ENCODE measurements around the gene EFNB2.

The EFNB2 gene

DNA sequence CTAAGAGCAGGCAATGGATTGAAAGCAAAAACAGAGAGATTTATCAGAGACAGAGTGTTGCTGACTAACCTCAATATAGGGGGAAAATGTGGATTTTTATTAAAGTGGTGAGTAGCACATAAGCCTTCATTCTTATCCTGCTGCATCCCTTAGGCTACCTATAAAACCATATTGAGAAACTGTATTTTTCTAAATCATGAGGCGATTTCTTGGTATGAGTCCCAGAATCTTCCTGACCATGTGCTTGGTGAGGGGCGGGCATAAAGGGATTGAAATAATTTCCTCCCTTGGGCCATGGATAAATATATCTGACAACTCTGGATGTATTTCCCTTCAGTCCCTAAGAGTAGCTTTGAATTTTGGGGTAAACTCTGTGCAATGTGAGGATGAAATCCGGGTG is 72.8 kb downstream of the EFNB2 start:
- TF ChIP-seq POLR2AphosphoS5 (IDR thresholded peaks at IDR 0.05; ENCODE audit: low read depth, low read length): no peak
- TF ChIP-seq FOXP2 (optimal IDR thresholded peaks at IDR 0.05; ENCODE audit: borderline replicate concordance, extremely low read depth, extremely low read length, insufficient read depth): no peak
- no peak for TF ChIP-seq TAF1 (IDR thresholded peaks at IDR 0.05; ENCODE audit: borderline replicate concordance, insufficient read depth, low read length)
- TF ChIP-seq, protein P1, sequence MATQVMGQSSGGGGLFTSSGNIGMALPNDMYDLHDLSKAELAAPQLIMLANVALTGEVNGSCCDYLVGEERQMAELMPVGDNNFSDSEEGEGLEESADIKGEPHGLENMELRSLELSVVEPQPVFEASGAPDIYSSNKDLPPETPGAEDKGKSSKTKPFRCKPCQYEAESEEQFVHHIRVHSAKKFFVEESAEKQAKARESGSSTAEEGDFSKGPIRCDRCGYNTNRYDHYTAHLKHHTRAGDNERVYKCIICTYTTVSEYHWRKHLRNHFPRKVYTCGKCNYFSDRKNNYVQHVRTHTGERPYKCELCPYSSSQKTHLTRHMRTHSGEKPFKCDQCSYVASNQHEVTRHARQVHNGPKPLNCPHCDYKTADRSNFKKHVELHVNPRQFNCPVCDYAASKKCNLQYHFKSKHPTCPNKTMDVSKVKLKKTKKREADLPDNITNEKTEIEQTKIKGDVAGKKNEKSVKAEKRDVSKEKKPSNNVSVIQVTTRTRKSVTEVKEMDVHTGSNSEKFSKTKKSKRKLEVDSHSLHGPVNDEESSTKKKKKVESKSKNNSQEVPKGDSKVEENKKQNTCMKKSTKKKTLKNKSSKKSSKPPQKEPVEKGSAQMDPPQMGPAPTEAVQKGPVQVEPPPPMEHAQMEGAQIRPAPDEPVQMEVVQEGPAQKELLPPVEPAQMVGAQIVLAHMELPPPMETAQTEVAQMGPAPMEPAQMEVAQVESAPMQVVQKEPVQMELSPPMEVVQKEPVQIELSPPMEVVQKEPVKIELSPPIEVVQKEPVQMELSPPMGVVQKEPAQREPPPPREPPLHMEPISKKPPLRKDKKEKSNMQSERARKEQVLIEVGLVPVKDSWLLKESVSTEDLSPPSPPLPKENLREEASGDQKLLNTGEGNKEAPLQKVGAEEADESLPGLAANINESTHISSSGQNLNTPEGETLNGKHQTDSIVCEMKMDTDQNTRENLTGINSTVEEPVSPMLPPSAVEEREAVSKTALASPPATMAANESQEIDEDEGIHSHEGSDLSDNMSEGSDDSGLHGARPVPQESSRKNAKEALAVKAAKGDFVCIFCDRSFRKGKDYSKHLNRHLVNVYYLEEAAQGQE (IDR thresholded peaks at IDR 0.05; ENCODE audit: insufficient read depth in 1 of 2, low read depth in 2 of 2, low read length in 2 of 2): no peak
- TF ChIP-seq SIN3A (IDR thresholded peaks at IDR 0.05; ENCODE audit: borderline replicate concordance, insufficient read depth, low read length): no peak

DNA sequence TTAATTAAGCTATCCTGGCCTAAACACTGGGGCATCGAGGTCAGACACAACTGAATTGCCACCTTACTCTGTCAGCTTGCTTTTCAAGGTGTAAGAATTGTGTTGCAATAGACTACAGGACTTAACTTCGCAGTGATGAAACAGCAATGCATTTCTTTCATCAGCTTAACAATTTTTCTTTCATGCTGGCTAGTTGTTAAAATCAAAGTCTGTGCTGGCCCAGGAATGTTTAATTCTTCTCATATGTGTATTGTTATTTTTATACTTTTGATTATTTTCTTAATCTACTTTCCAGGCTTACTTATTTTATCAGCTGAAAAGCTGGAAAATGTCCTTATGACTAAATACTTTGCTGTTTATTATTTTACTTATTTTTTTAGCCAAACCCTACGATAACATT is 79.7 kb downstream of the EFNB2 start:
- TF ChIP-seq, protein P1 (IDR thresholded peaks at IDR 0.05; ENCODE audit: insufficient read depth in 1 of 2, low read depth in 2 of 2, low read length in 2 of 2): no peak
- no peak for TF ChIP-seq POLR2AphosphoS5 (IDR thresholded peaks at IDR 0.05; ENCODE audit: low read depth, low read length)
- TF ChIP-seq SIN3A (IDR thresholded peaks at IDR 0.05; ENCODE audit: borderline replicate concordance, insufficient read depth, low read length): no peak
- no peak for TF ChIP-seq TAF1 (IDR thresholded peaks at IDR 0.05; ENCODE audit: borderline replicate concordance, insufficient read depth, low read length)
- no peak for TF ChIP-seq FOXP2 (optimal IDR thresholded peaks at IDR 0.05; ENCODE audit: borderline replicate concordance, extremely low read depth, extremely low read length, insufficient read depth)

DNA sequence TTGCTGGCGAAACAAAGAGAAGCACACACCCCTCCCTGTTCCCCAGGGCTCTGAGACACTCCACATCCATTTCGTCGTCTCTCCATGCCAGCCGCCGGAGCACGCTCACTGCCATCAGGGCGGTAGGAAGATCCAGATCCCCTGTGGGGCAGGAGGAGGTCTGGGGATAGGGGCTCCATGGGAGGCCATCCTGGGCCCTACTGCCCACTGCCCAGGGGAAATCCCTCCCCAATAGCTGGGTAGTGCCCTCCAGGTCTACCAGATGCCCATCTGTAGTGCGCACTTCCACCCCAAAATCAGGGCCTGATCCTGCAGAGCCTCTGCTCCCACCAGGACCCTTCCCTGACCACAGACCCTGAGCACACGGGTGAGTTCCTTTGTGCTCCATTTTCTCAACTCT is 80.3 kb downstream of the EFNB2 start:
- TF ChIP-seq POLR2AphosphoS5 (IDR thresholded peaks at IDR 0.05; ENCODE audit: low read depth, low read length): no peak
- TF ChIP-seq TAF1 (IDR thresholded peaks at IDR 0.05; ENCODE audit: borderline replicate concordance, insufficient read depth, low read length): no peak
- TF ChIP-seq SIN3A (IDR thresholded peaks at IDR 0.05; ENCODE audit: borderline replicate concordance, insufficient read depth, low read length): no peak
- TF ChIP-seq, protein P1 (IDR thresholded peaks at IDR 0.05; ENCODE audit: insufficient read depth in 1 of 2, low read depth in 2 of 2, low read length in 2 of 2): no peak
- TF ChIP-seq FOXP2 (optimal IDR thresholded peaks at IDR 0.05; ENCODE audit: borderline replicate concordance, extremely low read depth, extremely low read length, insufficient read depth): no peak

DNA sequence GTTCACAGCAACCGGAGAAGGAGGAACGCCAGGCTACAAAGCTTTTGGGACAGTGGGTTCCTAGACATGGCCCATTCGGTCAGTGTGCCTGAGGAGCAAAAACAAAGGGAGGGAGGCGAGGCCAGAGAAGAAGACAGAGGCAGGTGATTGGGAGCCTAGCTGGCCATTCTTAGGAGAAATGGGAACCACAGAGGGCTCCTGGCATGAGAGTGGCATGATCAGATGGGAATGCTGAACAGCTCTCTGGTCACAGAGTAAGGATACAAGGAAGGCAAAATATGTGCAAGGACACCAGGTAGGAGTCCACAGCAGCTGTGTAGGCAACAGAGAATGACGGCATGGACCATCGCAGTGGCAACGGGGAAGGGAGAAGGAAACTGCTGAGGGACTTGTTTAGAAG is 82.4 kb downstream of the EFNB2 start:
- TF ChIP-seq POLR2AphosphoS5 (IDR thresholded peaks at IDR 0.05; ENCODE audit: low read depth, low read length) (no peak), FOXP2 (optimal IDR thresholded peaks at IDR 0.05; ENCODE audit: borderline replicate concordance, extremely low read depth, extremely low read length, insufficient read depth) (no peak), TAF1 (IDR thresholded peaks at IDR 0.05; ENCODE audit: borderline replicate concordance, insufficient read depth, low read length) (no peak), SIN3A (IDR thresholded peaks at IDR 0.05; ENCODE audit: borderline replicate concordance, insufficient read depth, low read length) (no peak)
- TF ChIP-seq, protein P1 (IDR thresholded peaks at IDR 0.05; ENCODE audit: insufficient read depth in 1 of 2, low read depth in 2 of 2, low read length in 2 of 2): no peak

DNA sequence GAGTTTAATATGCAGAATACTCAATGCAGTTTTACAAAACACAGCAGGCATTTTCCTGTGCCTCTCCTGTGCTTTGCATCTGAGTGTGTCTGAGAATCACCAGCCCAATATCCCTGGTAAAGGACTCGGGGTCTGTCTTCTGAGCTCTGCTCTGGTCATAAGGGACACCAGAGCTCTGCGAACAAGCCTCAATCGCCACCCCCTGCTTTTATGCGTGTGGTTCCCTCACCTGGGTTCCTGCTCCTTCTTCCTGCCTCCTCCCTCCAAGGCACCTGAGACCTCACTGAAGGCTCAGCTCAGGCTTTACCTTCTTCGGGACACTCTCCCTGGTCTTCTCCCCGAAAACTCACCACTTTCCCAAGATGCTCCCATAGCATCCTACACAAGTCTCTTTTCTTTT is 84.5 kb downstream of the EFNB2 start:
- TF ChIP-seq, protein P1 (IDR thresholded peaks at IDR 0.05; ENCODE audit: insufficient read depth in 1 of 2, low read depth in 2 of 2, low read length in 2 of 2): no peak
- no peak for TF ChIP-seq POLR2AphosphoS5 (IDR thresholded peaks at IDR 0.05; ENCODE audit: low read depth, low read length)
- no peak for TF ChIP-seq TAF1 (IDR thresholded peaks at IDR 0.05; ENCODE audit: borderline replicate concordance, insufficient read depth, low read length)
- no peak for TF ChIP-seq SIN3A (IDR thresholded peaks at IDR 0.05; ENCODE audit: borderline replicate concordance, insufficient read depth, low read length)
- TF ChIP-seq FOXP2 (optimal IDR thresholded peaks at IDR 0.05; ENCODE audit: borderline replicate concordance, extremely low read depth, extremely low read length, insufficient read depth): no peak

All from PFSK-1 (cell line).